T-cell (primary cell): ENCODE results near the gene SCAP. TPM values are rescaled to one million over a fixed set of nuclear protein-coding genes. Genes with fewer than 3 reads are reported as not detected.
A peak's percentile ranks its signal among the peaks of the same experiment; 100 is the strongest.

Experiments
- ATAC-seq, 4 experiments: fragments of 200-7000 bp in 3 of 4; fragments of 150-1000 bp in 1 of 4; cut with Tn5 transposase; replicated peaks in 1 of 4; 1 replicate in 3 of 4; 2 replicates in 1 of 4; pipeline ENCODE4 v1.10.0; 2021; ENCODE audit warnings: moderate library complexity in 3 of 4, mild to moderate bottlenecking in 2 of 4, moderate number of reproducible peaks in 1 of 4
- CTCF ChIA-PET, 2 donors: fragments of 300-600 bp; sonication (Branson Sonifier 250); formaldehyde crosslinking; loops; one replicate each; lab custom pipeline; 2022; ENCODE audit warnings: antibody characterized with exemption in 2 of 2; lab: Charles Lee
- POLR2A ChIA-PET, 2 donors: fragments of 300-600 bp; sonication (Branson Sonifier 250); formaldehyde crosslinking; loops; one replicate each; lab custom pipeline; 2022; ENCODE audit warnings: antibody characterized with exemption in 2 of 2; lab: Charles Lee
- DNase-seq, 35 experiments: peaks; one replicate each; pipeline versions ENCODE4 v3.0.0 to v3.0.0-alpha.2; 2013 to 2023
- H3K27ac ChIP-seq: one replicate; pipeline ENCODE4 v1.5.1; 2013; ENCODE audit warnings: low read length
- H3K27me3 ChIP-seq, 2 experiments: replicated peaks in 1 of 2; 1 replicate in 1 of 2; 2 replicates in 1 of 2; pipeline versions ENCODE4 v1.6.1 to v1.7.0; 2013; ENCODE audit warnings: low read length in 1 of 2, mixed read lengths in 1 of 2; ENCODE audit not compliant: control insufficient read depth in 2 of 2, insufficient read depth in 2 of 2; ENCODE audit errors: extremely low read depth in 1 of 2
- H3K36me3 ChIP-seq, 2 donors: 1 replicate in 1 of 2; 2 replicates in 1 of 2; pipeline versions ENCODE4 v1.6.1 to v1.7.0; 2013; ENCODE audit warnings: low read length in 1 of 2; ENCODE audit not compliant: control insufficient read depth in 2 of 2, insufficient read depth in 1 of 2; ENCODE audit errors: extremely low read depth in 1 of 2
- H3K4me1 ChIP-seq, 2 experiments: 1 replicate in 1 of 2; 2 replicates in 1 of 2; pipeline versions ENCODE4 v1.6.1 to v1.7.0; 2013; ENCODE audit warnings: low read length in 2 of 2, mixed read lengths in 1 of 2; ENCODE audit not compliant: insufficient read depth in 2 of 2, control insufficient read depth in 1 of 2; ENCODE audit errors: extremely low read depth in 1 of 2
- H3K4me3 ChIP-seq, 2 donors: 1 replicate in 1 of 2; 2 replicates in 1 of 2; pipeline versions ENCODE4 v1.5.1 to v1.7.0; 2013; ENCODE audit warnings: mild to moderate bottlenecking in 2 of 2, low read length in 1 of 2, moderate library complexity in 1 of 2; ENCODE audit not compliant: control insufficient read depth in 1 of 2; ENCODE audit errors: extremely low read depth in 1 of 2
- H3K9me3 ChIP-seq: 2 replicates; pipeline ENCODE4 v1.7.0; 2013
- H3K27ac Mint-ChIP-seq, 2 donors: one replicate each; pipeline ENCODE4 v1.8.0; 2020 to 2021; ENCODE audit warnings: mild to moderate bottlenecking in 2 of 2, mixed read lengths in 2 of 2
- H3K27me3 Mint-ChIP-seq, 2 donors: one replicate each; pipeline ENCODE4 v1.8.0; 2021 to 2022; ENCODE audit warnings: mixed read lengths in 2 of 2
- H3K36me3 Mint-ChIP-seq: one replicate; pipeline ENCODE4 v1.8.0; 2021; ENCODE audit warnings: mixed read lengths
- H3K4me1 Mint-ChIP-seq, 3 donors: one replicate each; pipeline ENCODE4 v1.8.0; 2020 to 2022; ENCODE audit warnings: mixed read lengths in 3 of 3, mild to moderate bottlenecking in 1 of 3
- H3K4me3 Mint-ChIP-seq, 3 donors: one replicate each; pipeline ENCODE4 v1.8.0; 2020 to 2022; ENCODE audit warnings: mild to moderate bottlenecking in 3 of 3, mixed read lengths in 3 of 3, moderate library complexity in 3 of 3
- H3K9me3 Mint-ChIP-seq, 3 donors: one replicate each; pipeline ENCODE4 v1.8.0; 2020 to 2022; ENCODE audit warnings: mixed read lengths in 3 of 3
- WGBS: methylation state at CpG from one replicate; pipeline ENCODE4 v1.1.5; 2013; ENCODE audit warnings: missing lambda C conversion rate; ENCODE audit not compliant: insufficient coverage; 5-methylcytosine and 5-hydroxymethylcytosine counted together
- total RNA-seq, 35 experiments: library from RNA in 6 of 35; stranded (reverse) in 6 of 35; fragments of 120-200 nt in 1 of 35; gene quantifications; one replicate each; pipeline versions ENCODE4 v1.2.1 to v1.2.4 and lab custom pipeline; 2013 to 2026

The SCAP gene
- total RNA-seq, 5 donors from 2014 or later (not counting 1 experiment from before 2014, with no cell fraction given) = 86.6 to 108 (median 95.3) TPM

- CTCF ChIA-PET = no interaction called here
- Mint-ChIP-seq H3K36me3 (peaks cover 25% of the 10 kb centered on the region), H3K4me3 (no peak overlapping the region), H3K4me1 (peaks cover 17 to 19% (median 17%) of the 10 kb centered on the region in 3 donors), H3K9me3 (no peaks in the 10 kb centered on the region), H3K27me3 (no peaks in the 10 kb centered on the region), H3K27ac (no peak overlapping the region)
- POLR2A ChIA-PET = no interaction called here
- peaks cover 25 to 58% of the 10 kb centered on the region in 2 donors for H3K36me3 ChIP-seq
- no peaks in the 10 kb centered on the region for H3K27me3 ChIP-seq
- H3K4me3 ChIP-seq = no peak overlapping the region
- DNase-seq (no peak), ATAC-seq (no peak)
- no peaks in the 10 kb centered on the region for H3K9me3 ChIP-seq
- WGBS = no CpG with 5 or more reads among the region's 9 CpGs
- H3K4me1 ChIP-seq = peaks cover 3 to 15% of the 10 kb centered on the region in 2 experiments
- no peak overlapping the region for H3K27ac ChIP-seq
These were observed 49.8 kb downstream of the SCAP start for GRCh38 chr3:47425959-47426358.

GRCh38 chr3:47425383-47425778 lies 50.4 kb downstream of the SCAP start:
- no peak overlapping the region for H3K4me3 ChIP-seq
- Mint-ChIP-seq H3K27ac (no peak overlapping the region), H3K4me3 (no peak overlapping the region), H3K9me3 (no peaks in the 10 kb centered on the region), H3K4me1 (peaks cover 17 to 22% (median 19%) of the 10 kb centered on the region in 3 donors), H3K27me3 (no peaks in the 10 kb centered on the region), H3K36me3 (peaks cover 23% of the 10 kb centered on the region)
- WGBS = 96% methylated on average over 8 of the region's 11 CpGs
- ChIA-PET CTCF (no interaction called here), POLR2A (no interaction called here)
- peaks cover 25 to 54% of the 10 kb centered on the region in 2 donors for H3K36me3 ChIP-seq
- H3K9me3 ChIP-seq = no peaks in the 10 kb centered on the region
- H3K27me3 ChIP-seq = no peaks in the 10 kb centered on the region
- DNase-seq (no peak), ATAC-seq (no peak)
- H3K4me1 ChIP-seq = peaks cover 3 to 19% of the 10 kb centered on the region in 2 experiments
- H3K27ac ChIP-seq = no peak overlapping the region

GRCh38 chr3:47424434-47425382 lies 51.0 kb downstream of the SCAP start:
- Mint-ChIP-seq H3K9me3 (no peaks in the 10 kb centered on the region), H3K27ac (peak overlapping the region in 1 of 2 donors; percentile 4), H3K27me3 (no peaks in the 10 kb centered on the region), H3K4me3 (no peak overlapping the region), H3K36me3 (peaks cover 17% of the 10 kb centered on the region), H3K4me1 (peaks cover 11 to 22% (median 19%) of the 10 kb centered on the region in 3 donors)
- Histone ChIP-seq H3K27ac (no peak overlapping the region), H3K4me3 (no peak overlapping the region), H3K9me3 (no peaks in the 10 kb centered on the region), H3K27me3 (no peaks in the 10 kb centered on the region), H3K36me3 (peaks cover 25 to 55% of the 10 kb centered on the region in 2 donors), H3K4me1 (peaks cover 3 to 19% of the 10 kb centered on the region in 2 experiments)
- ChIA-PET CTCF (no interaction called here), POLR2A (no interaction called here)
- 94% methylated on average over 3 of the region's 15 CpGs for WGBS
- DNase-seq = no peak
- no peak for ATAC-seq

GRCh38 chr3:47423548-47424145 lies 52.1 kb downstream of the SCAP start:
- peaks cover 3 to 19% of the 10 kb centered on the region in 2 experiments for H3K4me1 ChIP-seq
- Mint-ChIP-seq H3K9me3 (no peaks in the 10 kb centered on the region), H3K27me3 (no peaks in the 10 kb centered on the region), H3K4me3 (no peak overlapping the region), H3K4me1 (peaks cover 14 to 23% (median 19%) of the 10 kb centered on the region in 3 donors), H3K36me3 (peaks cover 14% of the 10 kb centered on the region), H3K27ac (peak overlapping the region in 1 of 2 donors; percentile 48)
- WGBS = 94% methylated on average over 3 of the region's 8 CpGs
- no peaks in the 10 kb centered on the region for H3K9me3 ChIP-seq
- H3K4me3 ChIP-seq = no peak overlapping the region
- DNase-seq (no peak), ATAC-seq (no peak)
- no peaks in the 10 kb centered on the region for H3K27me3 ChIP-seq
- POLR2A ChIA-PET = no interaction called here
- H3K36me3 ChIP-seq = peaks cover 32 to 63% of the 10 kb centered on the region in 2 donors
- no peak overlapping the region for H3K27ac ChIP-seq
- CTCF ChIA-PET = no interaction called here

- peaks cover 3 to 19% of the 10 kb centered on the region in 2 experiments for H3K4me1 ChIP-seq
- no peak overlapping the region for H3K4me3 ChIP-seq
- peaks cover 29 to 58% of the 10 kb centered on the region in 2 donors for H3K36me3 ChIP-seq
- ATAC-seq (no peak), DNase-seq (no peak)
- H3K9me3 ChIP-seq = no peaks in the 10 kb centered on the region
- 88% methylated on average over 8 of the region's 9 CpGs for WGBS
- peaks cover 14 to 23% (median 19%) of the 10 kb centered on the region in 3 donors for H3K4me1 Mint-ChIP-seq
- H3K36me3 Mint-ChIP-seq = peaks cover 14% of the 10 kb centered on the region
- H3K9me3 Mint-ChIP-seq = no peaks in the 10 kb centered on the region
- ChIA-PET CTCF (no interaction called here), POLR2A (interaction anchor here in 1 of 2 donors (0.6 kb wide), 1 partner anchor 1432 kb away, joined by 3 read pairs; no protein-coding TSS in a partner anchor)
- peak overlapping the region; percentile 48 to 80 for H3K27ac Mint-ChIP-seq
- H3K27ac ChIP-seq = no peak overlapping the region
- no peaks in the 10 kb centered on the region for H3K27me3 ChIP-seq
- no peak overlapping the region for H3K4me3 Mint-ChIP-seq
- H3K27me3 Mint-ChIP-seq = no peaks in the 10 kb centered on the region
These were observed 53.0 kb downstream of the SCAP start for GRCh38 chr3:47422743-47423142.
